Skin epidermis (tissue), 12 donors: Measurements from ENCODE around the gene RPL35A.
A peak's percentile ranks its signal among the peaks of the same experiment; 100 is the strongest.
"Not testable (repeated sequence)": the region's sequence is repeated elsewhere in the genome, so short reads cannot be mapped to it uniquely, and the experiment has no call there.

Source experiments
- H3K27ac ChIP-seq, 21 experiments: fragments of 200-600 bp; sonication (generic) in 11 of 21; one replicate each; pipeline ENCODE4 v1.5.0; 2020; ENCODE audit warnings: mild to moderate bottlenecking in 3 of 21, inconsistent platforms in 2 of 21, moderate library complexity in 2 of 21
- H3K4me3 ChIP-seq, 7 experiments: fragments of 200-600 bp; sonication (generic) in 2 of 7; one replicate each; pipeline ENCODE4 v1.5.0; 2020; ENCODE audit warnings: inconsistent platforms in 2 of 7, mild to moderate bottlenecking in 2 of 7, moderate library complexity in 1 of 7

Gene RPL35A

GRCh38 chr3:197950677-197951061, 679 bp downstream of the RPL35A start:
- Histone ChIP-seq H3K27ac (peak overlapping the region; percentile 51 to 96 (median 92)), H3K4me3 (peak overlapping the region; percentile 59 to 76 (median 64))

GRCh38 chr3:197951392-197951990, 1.5 kb downstream of the RPL35A start:
- H3K27ac ChIP-seq = peak overlapping the region in 8 of 21 experiments; percentile 77 to 96 (median 93)
- peak overlapping the region; percentile 59 to 76 (median 64) for H3K4me3 ChIP-seq

- Histone ChIP-seq H3K4me3 (no peak overlapping the region), H3K27ac (no peak overlapping the region)
Measured at GRCh38 chr3:197952440-197952839, 2.5 kb downstream of the RPL35A start.

- no peak overlapping the region for H3K4me3 ChIP-seq
- H3K27ac ChIP-seq = no peak overlapping the region
Measured at GRCh38 chr3:197953325-197953724, 3.3 kb downstream of the RPL35A start.

- Histone ChIP-seq H3K4me3 (no peak overlapping the region), H3K27ac (no peak overlapping the region)
Measured at GRCh38 chr3:197953881-197954280, 3.9 kb downstream of the RPL35A start.

- no peak overlapping the region for H3K4me3 ChIP-seq
- H3K27ac ChIP-seq = no peak overlapping the region
Measured at GRCh38 chr3:197955892-197956477, 6.0 kb downstream of the RPL35A start.

- peak overlapping the region in 4 of 21 experiments; percentile 13 to 60 (median 59) for H3K27ac ChIP-seq
- no peak overlapping the region for H3K4me3 ChIP-seq
Measured at GRCh38 chr3:197956626-197956988, 6.6 kb downstream of the RPL35A start.

- H3K27ac ChIP-seq = peak overlapping the region in 10 of 21 experiments; percentile 2 to 60 (median 17)
- H3K4me3 ChIP-seq = no peak overlapping the region
Measured at GRCh38 chr3:197957790-197958133, 7.8 kb downstream of the RPL35A start.

- Histone ChIP-seq H3K4me3 (no peak overlapping the region), H3K27ac (peak overlapping the region in 10 of 21 experiments; percentile 2 to 92 (median 25))
Measured at GRCh38 chr3:197958346-197958745, 8.4 kb downstream of the RPL35A start.

GRCh38 chr3:197958848-197959247, 8.9 kb downstream of the RPL35A start:
- Histone ChIP-seq H3K27ac (peak overlapping the region in 12 of 21 experiments; percentile 37 to 94 (median 84)), H3K4me3 (peak overlapping the region in 3 of 7 experiments; percentile 76 to 94 (median 77))

GRCh38 chr3:197959500-197959890, 9.5 kb downstream of the RPL35A start:
- H3K4me3 ChIP-seq = peak overlapping the region; percentile 65 to 94 (median 77)
- H3K27ac ChIP-seq = peak overlapping the region in 20 of 21 experiments; percentile 37 to 94 (median 73)

- Histone ChIP-seq H3K27ac (peak within 1 kb of the TSS; percentile 20 to 94 (median 79)), H3K4me3 (peak within 1 kb of the TSS; percentile 65 to 94 (median 77))
Measured at GRCh38 chr3:197959891-197960693, 10.1 kb downstream of the RPL35A start, which contains the start of gene LMLN. Gene LMLN, plus strand, starts transcription at chr3:197960217. Its CDS starts 29 bp downstream, at chr3:197960246.

GRCh38 chr3:197960694-197961581, 10.9 kb downstream of the RPL35A start:
- Histone ChIP-seq H3K27ac (peak overlapping the region; percentile 20 to 94 (median 79)), H3K4me3 (peak overlapping the region; percentile 65 to 94 (median 77))

GRCh38 chr3:197961582-197961945, 11.6 kb downstream of the RPL35A start:
- Histone ChIP-seq H3K4me3 (peak overlapping the region in 1 of 7 experiments; percentile 70), H3K27ac (peak overlapping the region in 3 of 21 experiments; percentile 67 to 92 (median 74))

GRCh38 chr3:197963019-197963637, 13.1 kb downstream of the RPL35A start:
- H3K27ac ChIP-seq = no peak overlapping the region
- no peak overlapping the region for H3K4me3 ChIP-seq

- not testable (repeated sequence) for H3K4me3 ChIP-seq, H3K27ac ChIP-seq
Measured at GRCh38 chr3:197967337-197967989, 17.5 kb downstream of the RPL35A start.

GRCh38 chr3:197970588-197970987, 20.6 kb downstream of the RPL35A start:
- Histone ChIP-seq H3K4me3 (no peak overlapping the region), H3K27ac (no peak overlapping the region)

- Histone ChIP-seq H3K4me3 (no peak overlapping the region), H3K27ac (no peak overlapping the region)
Measured at GRCh38 chr3:197974016-197974415, 24.0 kb downstream of the RPL35A start.

GRCh38 chr3:197975311-197975710, 25.3 kb downstream of the RPL35A start:
- Histone ChIP-seq H3K27ac (no peak overlapping the region), H3K4me3 (no peak overlapping the region)
